ENCODE measurements around the gene SCUBE1. TPM values are rescaled to one million over a fixed set of nuclear protein-coding genes. Genes with fewer than 3 reads are reported as not detected.

The SCUBE1 gene
- total RNA-seq, 1 donor from 2014 or later: not detected

GRCh38 chr22:43159484-43160178 lies 183.5 kb downstream of the SCUBE1 start:
- DNase-seq (ENCODE audit: low read depth): no peak
- no peak overlapping the region for H3K4me3 ChIP-seq (ENCODE audit: low read depth, low read length)
- peak; percentile 39 for TF ChIP-seq CTCF (conservative IDR thresholded peaks at IDR 0.05; ENCODE audit: low read depth, low read length)

- no peak for DNase-seq (ENCODE audit: low read depth)
- H3K4me3 ChIP-seq (ENCODE audit: low read depth, low read length): no peak overlapping the region
- TF ChIP-seq CTCF (conservative IDR thresholded peaks at IDR 0.05; ENCODE audit: low read depth, low read length): no peak
Observed at GRCh38 chr22:43158778-43159483, 184.2 kb downstream of the SCUBE1 start.

- DNase-seq (ENCODE audit: low read depth): no peak
- H3K4me3 ChIP-seq (ENCODE audit: low read depth, low read length): no peak overlapping the region
- no peak for TF ChIP-seq CTCF (conservative IDR thresholded peaks at IDR 0.05; ENCODE audit: low read depth, low read length)
Observed at GRCh38 chr22:43157874-43158546, 185.2 kb downstream of the SCUBE1 start.

- H3K4me3 ChIP-seq (ENCODE audit: low read depth, low read length): no peak overlapping the region
- TF ChIP-seq CTCF (conservative IDR thresholded peaks at IDR 0.05; ENCODE audit: low read depth, low read length): no peak
- DNase-seq (ENCODE audit: low read depth): no peak
Observed at GRCh38 chr22:43156413-43156812, 186.8 kb downstream of the SCUBE1 start.

GRCh38 chr22:43155789-43156188 lies 187.4 kb downstream of the SCUBE1 start:
- no peak for TF ChIP-seq CTCF (conservative IDR thresholded peaks at IDR 0.05; ENCODE audit: low read depth, low read length)
- no peak for DNase-seq (ENCODE audit: low read depth)
- no peak overlapping the region for H3K4me3 ChIP-seq (ENCODE audit: low read depth, low read length)

GRCh38 chr22:43154887-43155536 lies 188.2 kb downstream of the SCUBE1 start:
- H3K4me3 ChIP-seq (ENCODE audit: low read depth, low read length): no peak overlapping the region
- no peak for DNase-seq (ENCODE audit: low read depth)
- TF ChIP-seq CTCF (conservative IDR thresholded peaks at IDR 0.05; ENCODE audit: low read depth, low read length): no peak

All from epithelial cell of proximal tubule (primary cell).